Cardiac muscle cell (in vitro differentiated cells and primary cell): ENCODE results near the gene PHF3. TPM values are rescaled to one million over a fixed set of nuclear protein-coding genes. Genes with fewer than 3 reads are reported as not detected.

ENCODE experiments used
- DNase-seq, 2 donors: peaks; one replicate each; pipeline versions ENCODE4 v3.0.0 to v3.0.0-alpha.2; 2010 to 2017; ENCODE audit warnings: low read depth in 1 of 2, low spot score in 1 of 2
- H3K27ac ChIP-seq: fragments of 200-600 bp; sonication (generic); 2 replicates; pipeline ENCODE4 v1.5.1; 2016
- H3K27me3 ChIP-seq: fragments of 200-600 bp; sonication (generic); 2 replicates; pipeline ENCODE4 v1.6.0; 2016; ENCODE audit warnings: control low read depth
- H3K36me3 ChIP-seq: fragments of 200-600 bp; sonication (generic); 2 replicates; pipeline ENCODE4 v1.5.1; 2016; ENCODE audit warnings: control low read depth
- H3K4me1 ChIP-seq: fragments of 200-600 bp; sonication (generic); 2 replicates; pipeline ENCODE4 v1.8.1; 2017; ENCODE audit warnings: low read depth, mild to moderate bottlenecking, mixed run types
- H3K4me3 ChIP-seq: fragments of 200-600 bp; sonication (generic); 2 replicates; pipeline ENCODE4 v1.5.1; 2016; ENCODE audit warnings: mild to moderate bottlenecking
- H3K9me3 ChIP-seq: fragments of 200-600 bp; sonication (generic); 2 replicates; pipeline ENCODE4 v1.5.1; 2017; ENCODE audit warnings: low read depth, mild to moderate bottlenecking, control low read depth
- CTCF ChIP-seq: IDR thresholded peaks from 2 replicates; pipeline ENCODE4 v1.5.1; 2012; ENCODE audit warnings: low read depth, mild to moderate bottlenecking, low read length
- polyA plus RNA-seq: library from polyadenylated mRNA; unstranded; fragments of >200 nt; fragmentation: Nextera tagmentation; extraction: Ambion mirVana; gene quantifications from 2 replicates; pipeline ENCODE4 v1.2.1, GENCODE V29; 2016
- total RNA-seq: library from RNA; depleted of rRNA; stranded (reverse); fragments of >200 nt; gene quantifications from 2 replicates; pipeline ENCODE4 v1.2.3, GENCODE V29; 2016

The PHF3 gene
- total and polyA plus RNA-seq, 2 experiments from 2014 or later, result 13.1 to 55.8 TPM

- Histone ChIP-seq H3K4me3 (no peak overlapping the region), H3K9me3 (no peaks in the 10 kb centered on the region), H3K27ac (no peak overlapping the region), H3K36me3 (peaks cover 16% of the 10 kb centered on the region), H3K27me3 (no peaks in the 10 kb centered on the region), H3K4me1 (no peaks in the 10 kb centered on the region)
- no peak for DNase-seq
- no peak for TF ChIP-seq CTCF
These were observed 50.1 kb downstream of the PHF3 start for GRCh38 chr6:63685446-63686379.

GRCh38 chr6:63689421-63689820 is 53.8 kb downstream of the PHF3 start:
- no peaks in the 10 kb centered on the region for H3K27me3 ChIP-seq
- no peak for TF ChIP-seq CTCF
- no peak for DNase-seq

GRCh38 chr6:63690221-63690620 is 54.6 kb downstream of the PHF3 start:
- DNase-seq, result no peak
- Histone ChIP-seq H3K4me3 (no peak overlapping the region), H3K27me3 (no peaks in the 10 kb centered on the region), H3K9me3 (no peaks in the 10 kb centered on the region), H3K27ac (no peak overlapping the region), H3K36me3 (peaks cover 8% of the 10 kb centered on the region), H3K4me1 (no peaks in the 10 kb centered on the region)
- no peak for TF ChIP-seq CTCF

More at GRCh38 chr6:63689421-63689820, 53.8 kb downstream of the PHF3 start:
- no peak overlapping the region for H3K4me3 ChIP-seq
- H3K36me3 ChIP-seq, result peaks cover 13% of the 10 kb centered on the region
- H3K27ac ChIP-seq, result no peak overlapping the region
- no peaks in the 10 kb centered on the region for H3K9me3 ChIP-seq
- no peaks in the 10 kb centered on the region for H3K4me1 ChIP-seq

GRCh38 chr6:63705707-63706106 is 70.1 kb downstream of the PHF3 start:
- Histone ChIP-seq H3K4me3 (no peak overlapping the region), H3K4me1 (no peaks in the 10 kb centered on the region), H3K36me3 (peaks cover 79% of the 10 kb centered on the region), H3K9me3 (no peaks in the 10 kb centered on the region), H3K27me3 (no peaks in the 10 kb centered on the region), H3K27ac (no peak overlapping the region)
- DNase-seq, result no peak
- no peak for TF ChIP-seq CTCF

- Histone ChIP-seq H3K4me1 (no peaks in the 10 kb centered on the region), H3K9me3 (no peaks in the 10 kb centered on the region), H3K36me3 (peaks cover 79% of the 10 kb centered on the region), H3K27me3 (no peaks in the 10 kb centered on the region), H3K27ac (peak overlapping the region; percentile 1), H3K4me3 (no peak overlapping the region)
- TF ChIP-seq CTCF, result no peak
- DNase-seq, result no peak
These were observed 71.0 kb downstream of the PHF3 start for GRCh38 chr6:63706630-63707029.
